Endodermal cell (in vitro differentiated cells): ENCODE data around the gene FTO. TPM values are rescaled to one million over a fixed set of nuclear protein-coding genes. Genes with fewer than 3 reads are reported as not detected.

Source experiments
- DNase-seq: peaks from one replicate; pipeline ENCODE4 v3.0.0-alpha.2; 2017
- H3K27ac ChIP-seq: 2 replicates; pipeline ENCODE4 v1.5.1; 2013; ENCODE audit warnings: mild to moderate bottlenecking, low read depth, low read length, moderate library complexity
- H3K27me3 ChIP-seq: 2 replicates; pipeline ENCODE4 v1.6.1; 2013; ENCODE audit warnings: mild to moderate bottlenecking, low read length, moderate library complexity; ENCODE audit not compliant: insufficient read depth, control insufficient read depth, poor library complexity, severe bottlenecking
- H3K36me3 ChIP-seq: 2 replicates; pipeline ENCODE4 v1.7.0; 2013; ENCODE audit warnings: mild to moderate bottlenecking, low read length, moderate library complexity; ENCODE audit not compliant: control insufficient read depth, insufficient read depth
- H3K4me1 ChIP-seq: one replicate; pipeline ENCODE4 v1.7.0; 2013; ENCODE audit warnings: low read length; ENCODE audit not compliant: control insufficient read depth, insufficient read depth
- H3K4me3 ChIP-seq: 2 replicates; pipeline ENCODE4 v1.5.1; 2013; ENCODE audit warnings: mild to moderate bottlenecking, low read length, moderate library complexity
- H3K9ac ChIP-seq: 2 replicates; pipeline ENCODE4 v1.6.1; 2013; ENCODE audit warnings: mild to moderate bottlenecking, low read length, moderate library complexity; ENCODE audit not compliant: poor library complexity, severe bottlenecking; ENCODE audit errors: extremely low read depth
- H3K9me3 ChIP-seq: 2 replicates; pipeline ENCODE4 v1.6.1; 2013; ENCODE audit warnings: mild to moderate bottlenecking, low read length, moderate library complexity; ENCODE audit not compliant: control insufficient read depth
- H3K27ac Mint-ChIP-seq: 2 replicates; pipeline ENCODE4 v1.8.0; 2020; ENCODE audit warnings: mixed read lengths
- H3K27me3 Mint-ChIP-seq: 2 replicates; pipeline ENCODE4 v1.8.0; 2021; ENCODE audit warnings: mild to moderate bottlenecking, mixed read lengths; ENCODE audit not compliant: insufficient read depth
- H3K36me3 Mint-ChIP-seq: 2 replicates; pipeline ENCODE4 v1.8.0; 2020; ENCODE audit warnings: low read depth, mixed read lengths
- H3K4me1 Mint-ChIP-seq: 2 replicates; pipeline ENCODE4 v1.8.0; 2020; ENCODE audit warnings: mixed read lengths
- H3K4me3 Mint-ChIP-seq: 2 replicates; pipeline ENCODE4 v1.8.0; 2020; ENCODE audit warnings: mild to moderate bottlenecking, moderate library complexity, mixed read lengths
- H3K9me3 Mint-ChIP-seq: 2 replicates; pipeline ENCODE4 v1.8.0; 2020; ENCODE audit warnings: mild to moderate bottlenecking, mixed read lengths
- CTCF ChIP-seq: fragments of 200-600 bp; sonication (generic); conservative IDR thresholded peaks from 2 replicates; pipeline ENCODE4 v1.5.0; 2021; ENCODE audit warnings: antibody characterized with exemption, mild to moderate bottlenecking
- WGBS, 2 experiments: methylation state at CpG; one replicate each; pipeline versions ENCODE4 v1.1.5 to v1.1.7; 2013; ENCODE audit warnings: missing lambda C conversion rate in 2 of 2, mixed read lengths in 1 of 2; ENCODE audit not compliant: insufficient coverage in 1 of 2, insufficient read length in 1 of 2; 5-methylcytosine and 5-hydroxymethylcytosine counted together
- total RNA-seq, 2 donors: library from RNA; stranded (reverse); fragmentation: NEBNext Ultra II Directional in 1 of 2; extraction: Animal tissue kit (Norgen Biotek cat#: 25700) in 1 of 2; gene quantifications; 2 replicates in 1 of 2; 3 replicates in 1 of 2; pipeline ENCODE4 v1.2.1, GENCODE V29; 2021

Gene FTO
- total RNA-seq, 2 donors from 2014 or later, result 80.3 to 102 TPM

- H3K27ac Mint-ChIP-seq, result no peak overlapping the region
- no peaks in the 10 kb centered on the region for H3K36me3 Mint-ChIP-seq
- DNase-seq, result no peak
- no peaks in the 10 kb centered on the region for H3K27me3 ChIP-seq
- no peaks in the 10 kb centered on the region for H3K27me3 Mint-ChIP-seq
- no peaks in the 10 kb centered on the region for H3K9me3 ChIP-seq
- H3K9ac ChIP-seq, result no peak overlapping the region
- H3K27ac ChIP-seq, result no peak overlapping the region
- H3K4me1 ChIP-seq, result peaks cover 3% of the 10 kb centered on the region
- no peak overlapping the region for H3K4me3 ChIP-seq
- WGBS, 2 experiments, result 17 to 82% methylated on average over 1 to 6 of the region's 7 CpGs
- H3K4me1 Mint-ChIP-seq, result peaks cover 16% of the 10 kb centered on the region
- no peak for TF ChIP-seq CTCF
- H3K9me3 Mint-ChIP-seq, result no peaks in the 10 kb centered on the region
- H3K4me3 Mint-ChIP-seq, result no peak overlapping the region
- no peaks in the 10 kb centered on the region for H3K36me3 ChIP-seq
Observed at GRCh38 chr16:53775821-53776431, 72.0 kb downstream of the FTO start.

DNA sequence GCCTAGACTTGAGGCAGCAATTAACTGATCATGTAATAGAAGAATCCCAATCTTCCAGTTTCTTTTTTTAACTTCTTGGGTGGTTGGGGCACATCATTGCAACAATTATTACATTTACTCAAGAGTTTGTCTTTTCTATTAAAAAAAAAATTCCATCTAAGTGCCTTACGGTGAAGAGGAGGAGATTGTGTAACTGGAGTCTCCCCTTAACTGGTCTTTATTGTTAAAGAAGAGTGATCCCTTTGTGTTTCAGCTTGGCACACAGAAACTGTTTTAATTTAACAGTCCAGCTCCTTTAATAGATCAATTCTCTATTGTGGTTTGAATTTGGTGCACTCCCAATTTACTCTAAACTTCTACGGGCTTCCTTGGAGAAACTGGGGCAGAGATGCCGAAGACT is 75.2 kb downstream of the FTO start:
- no peak for DNase-seq
- no peak overlapping the region for H3K27ac Mint-ChIP-seq
- no peaks in the 10 kb centered on the region for H3K27me3 Mint-ChIP-seq
- Histone ChIP-seq H3K27ac (no peak overlapping the region), H3K9ac (no peak overlapping the region), H3K4me3 (no peak overlapping the region), H3K36me3 (no peaks in the 10 kb centered on the region), H3K9me3 (no peaks in the 10 kb centered on the region), H3K27me3 (no peaks in the 10 kb centered on the region), H3K4me1 (peaks cover 3% of the 10 kb centered on the region)
- no peaks in the 10 kb centered on the region for H3K9me3 Mint-ChIP-seq
- 95% methylated on average over 3 of the region's 3 CpGs; no CpG with 5 or more reads in 1 of the 2 experiments for whole genome bisulfite sequencing, 2 experiments
- peaks cover 16% of the 10 kb centered on the region for H3K4me1 Mint-ChIP-seq
- H3K4me3 Mint-ChIP-seq, result no peak overlapping the region
- H3K36me3 Mint-ChIP-seq, result no peaks in the 10 kb centered on the region
- no peak for TF ChIP-seq CTCF

DNA sequence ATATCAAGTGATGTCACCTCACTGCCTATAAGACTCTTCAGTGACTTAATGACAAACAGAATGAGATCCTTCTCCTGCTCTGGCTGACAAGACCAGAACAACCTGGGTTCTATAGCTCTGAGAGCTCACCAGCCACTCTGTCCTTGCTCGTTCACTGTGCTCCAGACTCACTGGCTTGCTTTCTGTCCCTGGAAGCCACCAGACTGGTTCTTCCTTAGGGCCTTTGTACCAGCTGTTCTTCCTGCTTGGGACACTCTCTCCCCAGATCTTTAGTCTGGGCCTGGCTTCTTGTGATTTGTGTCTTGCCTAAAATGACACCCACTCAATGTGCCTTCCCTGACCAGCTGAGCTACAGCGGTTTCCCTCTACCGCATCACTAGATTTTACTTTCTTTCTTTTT is 76.1 kb downstream of the FTO start:
- H3K4me3 ChIP-seq, result no peak overlapping the region
- no peak for DNase-seq
- peaks cover 3% of the 10 kb centered on the region for H3K4me1 ChIP-seq
- no peak overlapping the region for H3K27ac ChIP-seq
- H3K27me3 ChIP-seq, result no peaks in the 10 kb centered on the region
- H3K36me3 Mint-ChIP-seq, result no peaks in the 10 kb centered on the region
- WGBS, 2 experiments, result 83 to 95% methylated on average over 3 of the region's 3 CpGs
- no peaks in the 10 kb centered on the region for H3K9me3 Mint-ChIP-seq
- H3K9me3 ChIP-seq, result no peaks in the 10 kb centered on the region
- TF ChIP-seq CTCF, result no peak
- peaks cover 16% of the 10 kb centered on the region for H3K4me1 Mint-ChIP-seq
- H3K4me3 Mint-ChIP-seq, result no peak overlapping the region
- H3K36me3 ChIP-seq, result no peaks in the 10 kb centered on the region
- no peaks in the 10 kb centered on the region for H3K27me3 Mint-ChIP-seq
- H3K27ac Mint-ChIP-seq, result no peak overlapping the region
- no peak overlapping the region for H3K9ac ChIP-seq
